GM12878 (cell line): ENCODE measurements around the gene NFATC2. TPM values are rescaled to one million over a fixed set of nuclear protein-coding genes. Genes with fewer than 3 reads are reported as not detected.

Experiments
- ATAC-seq: fragments of 200-7000 bp; cut with Tn5 transposase; 3 replicates; pipeline ENCODE4 v1.9.1; 2020; ENCODE audit warnings: mild to moderate bottlenecking, moderate library complexity
- BruUV-seq: library from RNA; stranded (reverse); fragments of 400-500 nt; replicated peaks from 2 replicates; lab custom pipeline; 2021; lab: Mats Ljungman, UMichigan
- CTCF ChIA-PET: fragments of 300-600 bp; sonication (Branson Sonifier 250); formaldehyde crosslinking; extraction: SDS; loops from one replicate; lab custom pipeline; 2021; ENCODE audit warnings: inconsistent platforms; lab: Yijun Ruan, JAX
- POLR2A ChIA-PET: fragments of 350-600 bp; formaldehyde crosslinking; extraction: SDS; loops from one replicate; lab custom pipeline; 2021; ENCODE audit warnings: inconsistent platforms; lab: Charles Lee
- RAD21 ChIA-PET: fragments of 300-600 bp; sonication (Branson Sonifier 250); formaldehyde crosslinking; loops from one replicate; lab custom pipeline; 2023; ENCODE audit warnings: antibody characterized with exemption; ENCODE audit not compliant: unreplicated experiment; lab: Charles Lee
- SMC1A ChIA-PET: fragments of 300-600 bp; sonication (Branson Sonifier 250); formaldehyde crosslinking; loops from one replicate; lab custom pipeline; 2023; ENCODE audit not compliant: unreplicated experiment, uncharacterized antibody; lab: Charles Lee
- DNase-seq: peaks from one replicate; pipeline ENCODE4 v3.0.0-alpha.2; 2011; ENCODE audit warnings: low read depth, low spot score
- FAIRE-seq: peaks from 3 replicates; lab custom pipeline; 2011; peaks lifted over from hg19 to GRCh38; lab: Jason Lieb, UNC
- H2AFZ ChIP-seq: 2 replicates; pipeline ENCODE4 v1.6.0; 2011; ENCODE audit warnings: low read depth, low read length, control low read depth; ENCODE audit not compliant: control insufficient read depth
- H3K27ac ChIP-seq: 2 replicates; pipeline ENCODE4 v1.5.1; 2011; ENCODE audit warnings: control low read depth; ENCODE audit not compliant: control insufficient read depth, insufficient read depth
- H3K27me3 ChIP-seq, 2 experiments: replicated peaks in 1 of 2; 2 replicates each; pipeline versions ENCODE4 v1.6.0 to v1.6.1; 2011; ENCODE audit warnings: low read length in 1 of 2; ENCODE audit not compliant: control insufficient read depth in 2 of 2, insufficient read depth in 2 of 2
- H3K36me3 ChIP-seq, 2 experiments: 2 replicates each; pipeline ENCODE4 v1.5.1; 2011; ENCODE audit warnings: low read length in 1 of 2; ENCODE audit not compliant: control insufficient read depth in 2 of 2, insufficient read depth in 2 of 2
- H3K4me1 ChIP-seq: 2 replicates; pipeline ENCODE4 v1.6.1; 2011; ENCODE audit warnings: mild to moderate bottlenecking, low read length, moderate library complexity, mixed read lengths; ENCODE audit not compliant: control insufficient read depth, insufficient read depth
- H3K4me2 ChIP-seq: 2 replicates; pipeline ENCODE4 v1.6.0; 2011; ENCODE audit warnings: control low read depth; ENCODE audit not compliant: control insufficient read depth, insufficient read depth
- H3K4me3 ChIP-seq: fragments of 200-600 bp; sonication (generic); 2 replicates; pipeline ENCODE4 v1.5.1; 2016
- H3K79me2 ChIP-seq: 2 replicates; pipeline ENCODE4 v1.6.0; 2011; ENCODE audit warnings: low read length; ENCODE audit not compliant: control insufficient read depth, insufficient read depth
- H3K9ac ChIP-seq: 2 replicates; pipeline ENCODE4 v1.8.0; 2011; ENCODE audit warnings: low read length, control low read depth, mixed read lengths; ENCODE audit not compliant: control insufficient read depth, insufficient read depth
- H3K9me3 ChIP-seq: replicated peaks from 3 replicates; pipeline ENCODE4 v1.5.1; 2011; ENCODE audit warnings: mild to moderate bottlenecking, low read length; ENCODE audit not compliant: control insufficient read depth, insufficient read depth
- H4K20me1 ChIP-seq: 2 replicates; pipeline ENCODE4 v1.6.0; 2011; ENCODE audit not compliant: control insufficient read depth, insufficient read depth
- EGR1 ChIP-seq, 2 experiments: IDR thresholded peaks; 1 replicate in 1 of 2; 2 replicates in 1 of 2; pipeline ENCODE4 v1.6.1; 2011 to 2012; ENCODE audit warnings: low read depth in 2 of 2, low read length in 2 of 2, borderline replicate concordance in 1 of 2, mild to moderate bottlenecking in 1 of 2, moderate library complexity in 1 of 2
- HDGF ChIP-seq: fragments of 450-650 bp; IDR thresholded peaks from 2 replicates; pipeline ENCODE4 v1.6.1; 2016; ENCODE audit warnings: antibody characterized with exemption
- MEF2B ChIP-seq: fragments of 450-650 bp; IDR thresholded peaks from 2 replicates; pipeline ENCODE4 v1.6.1; 2018; ENCODE audit warnings: mild to moderate bottlenecking, moderate library complexity; ENCODE audit not compliant: partially characterized antibody, poor library complexity, severe bottlenecking
- MXI1 ChIP-seq: fragments of 150-350 bp; IDR thresholded peaks from 2 replicates; pipeline ENCODE4 v1.6.1; 2011; ENCODE audit warnings: low read depth, mild to moderate bottlenecking, inconsistent platforms, low read length, improper control_type of control experiment
- NR2C2 ChIP-seq: IDR thresholded peaks from 2 replicates; pipeline ENCODE4 v1.6.1; 2011; ENCODE audit warnings: borderline replicate concordance, low read depth; ENCODE audit not compliant: control insufficient read depth, insufficient read length
- SMC3 ChIP-seq: IDR thresholded peaks from 2 replicates; pipeline ENCODE4 v1.6.1; 2011; ENCODE audit warnings: low read length, improper control_type of control experiment, borderline replicate concordance
- WGBS: methylation state at CpG from one replicate; pipeline ENCODE4 v1.1.6; 2016; ENCODE audit warnings: low lambda C conversion rate; ENCODE audit not compliant: insufficient replicate concordance, insufficient coverage; ENCODE audit errors: missing lambda C conversion rate; 5-methylcytosine and 5-hydroxymethylcytosine counted together
- in situ Hi-C: fragments of 300-500 bp; cut with MboI; formaldehyde crosslinking; loops from 9 replicates; pipeline ENCODE4 v1.14.3; 2018; ENCODE audit warnings: mixed read lengths
- intact Hi-C: fragments of 100-400 bp; cut with micrococcal nuclease; formaldehyde crosslinking; loops from one replicate; pipeline ENCODE4 v1.14.2; 2022; ENCODE audit not compliant: unreplicated experiment
- polyA plus RNA-seq, 11 experiments: library from polyadenylated mRNA; depleted of rRNA in 4 of 11; unstranded in 6 of 11; stranded (reverse) in 5 of 11; fragments of >200 nt; fragmentation: Nextera tagmentation in 4 of 11; fragmentation: Illumina TruSeq in 1 of 11; extraction: Ambion mirVana in 4 of 11; extraction: Trizol in 1 of 11; gene quantifications; 1 replicate in 1 of 11; 2 replicates in 10 of 11; pipeline versions ENCODE4 v1.2.1 to v1.2.3, GENCODE V29; 2011 to 2016; ENCODE audit warnings: inconsistent platforms in 2 of 11, missing spikeins in 2 of 11, low read depth in 1 of 11
- total RNA-seq, 4 experiments: library from RNA; depleted of rRNA in 3 of 4; stranded (reverse); fragments of >200 nt in 3 of 4; fragmentation: Illumina TruSeq in 1 of 4; extraction: Trizol in 1 of 4; gene quantifications; 2 replicates each; pipeline versions ENCODE4 v1.2.1 to v1.2.3, GENCODE V29; 2013 to 2021
- TF ChIP-seq, protein P1 (sequence below): fragments of 450-650 bp; IDR thresholded peaks from 2 replicates; pipeline ENCODE4 v1.6.1; 2017; ENCODE audit warnings: antibody characterized with exemption, mild to moderate bottlenecking, moderate library complexity
- TF ChIP-seq, protein P2 (sequence below): IDR thresholded peaks from 2 replicates; pipeline ENCODE4 v1.6.1; 2012; ENCODE audit warnings: low read depth, low read length, improper control_type of control experiment
- TF ChIP-seq, protein P3 (sequence below): IDR thresholded peaks from 2 replicates; pipeline ENCODE4 v1.6.1; 2012; ENCODE audit warnings: mild to moderate bottlenecking, low read depth, low read length
- TF ChIP-seq, protein P4 (sequence below): fragments of 450-650 bp; IDR thresholded peaks from 2 replicates; pipeline ENCODE4 v1.6.1; 2017; ENCODE audit warnings: mild to moderate bottlenecking, moderate library complexity

NFATC2 gene
- total and polyA plus RNA-seq, 10 of the 15 experiments (the other 5 are each of a cell fraction or from before 2014, with no cell fraction given) = 3.3 to 20.0 (median 7.3) TPM

DNA sequence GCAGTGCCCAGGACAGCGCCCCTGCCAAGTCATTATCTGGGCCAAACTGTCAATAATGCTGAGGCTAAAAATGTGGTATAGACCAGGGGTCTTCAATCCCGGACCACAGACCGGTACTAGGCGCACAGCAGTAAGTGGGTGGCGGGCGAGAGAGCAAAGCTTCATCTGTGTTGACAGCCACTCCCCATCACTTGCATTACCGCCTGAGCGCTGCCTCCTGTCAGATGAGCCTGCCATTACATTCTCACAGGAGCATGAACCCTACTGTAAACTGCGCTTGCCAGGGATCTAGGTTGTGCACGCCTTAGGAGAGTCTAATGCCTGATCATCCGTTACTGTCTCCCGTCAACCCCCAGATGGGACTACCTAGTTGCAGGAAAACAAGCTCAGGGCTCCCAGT lies 91.0 kb downstream of the NFATC2 start:
- TF ChIP-seq SMC3 (no peak), MXI1 (no peak), EGR1 (IDR thresholded peaks at IDR 0.05; ENCODE audit: borderline replicate concordance in 1 of 2, low read depth in 2 of 2, low read length in 2 of 2) (no peak), NR2C2 (no peak), HDGF (no peak), MEF2B (no peak)
- TF ChIP-seq, protein P1, sequence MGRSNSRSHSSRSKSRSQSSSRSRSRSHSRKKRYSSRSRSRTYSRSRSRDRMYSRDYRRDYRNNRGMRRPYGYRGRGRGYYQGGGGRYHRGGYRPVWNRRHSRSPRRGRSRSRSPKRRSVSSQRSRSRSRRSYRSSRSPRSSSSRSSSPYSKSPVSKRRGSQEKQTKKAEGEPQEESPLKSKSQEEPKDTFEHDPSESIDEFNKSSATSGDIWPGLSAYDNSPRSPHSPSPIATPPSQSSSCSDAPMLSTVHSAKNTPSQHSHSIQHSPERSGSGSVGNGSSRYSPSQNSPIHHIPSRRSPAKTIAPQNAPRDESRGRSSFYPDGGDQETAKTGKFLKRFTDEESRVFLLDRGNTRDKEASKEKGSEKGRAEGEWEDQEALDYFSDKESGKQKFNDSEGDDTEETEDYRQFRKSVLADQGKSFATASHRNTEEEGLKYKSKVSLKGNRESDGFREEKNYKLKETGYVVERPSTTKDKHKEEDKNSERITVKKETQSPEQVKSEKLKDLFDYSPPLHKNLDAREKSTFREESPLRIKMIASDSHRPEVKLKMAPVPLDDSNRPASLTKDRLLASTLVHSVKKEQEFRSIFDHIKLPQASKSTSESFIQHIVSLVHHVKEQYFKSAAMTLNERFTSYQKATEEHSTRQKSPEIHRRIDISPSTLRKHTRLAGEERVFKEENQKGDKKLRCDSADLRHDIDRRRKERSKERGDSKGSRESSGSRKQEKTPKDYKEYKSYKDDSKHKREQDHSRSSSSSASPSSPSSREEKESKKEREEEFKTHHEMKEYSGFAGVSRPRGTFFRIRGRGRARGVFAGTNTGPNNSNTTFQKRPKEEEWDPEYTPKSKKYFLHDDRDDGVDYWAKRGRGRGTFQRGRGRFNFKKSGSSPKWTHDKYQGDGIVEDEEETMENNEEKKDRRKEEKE = no peak
- TF ChIP-seq, protein P2, sequence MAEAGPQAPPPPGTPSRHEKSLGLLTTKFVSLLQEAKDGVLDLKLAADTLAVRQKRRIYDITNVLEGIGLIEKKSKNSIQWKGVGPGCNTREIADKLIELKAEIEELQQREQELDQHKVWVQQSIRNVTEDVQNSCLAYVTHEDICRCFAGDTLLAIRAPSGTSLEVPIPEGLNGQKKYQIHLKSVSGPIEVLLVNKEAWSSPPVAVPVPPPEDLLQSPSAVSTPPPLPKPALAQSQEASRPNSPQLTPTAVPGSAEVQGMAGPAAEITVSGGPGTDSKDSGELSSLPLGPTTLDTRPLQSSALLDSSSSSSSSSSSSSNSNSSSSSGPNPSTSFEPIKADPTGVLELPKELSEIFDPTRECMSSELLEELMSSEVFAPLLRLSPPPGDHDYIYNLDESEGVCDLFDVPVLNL = no peak
- TF ChIP-seq, protein P3, sequence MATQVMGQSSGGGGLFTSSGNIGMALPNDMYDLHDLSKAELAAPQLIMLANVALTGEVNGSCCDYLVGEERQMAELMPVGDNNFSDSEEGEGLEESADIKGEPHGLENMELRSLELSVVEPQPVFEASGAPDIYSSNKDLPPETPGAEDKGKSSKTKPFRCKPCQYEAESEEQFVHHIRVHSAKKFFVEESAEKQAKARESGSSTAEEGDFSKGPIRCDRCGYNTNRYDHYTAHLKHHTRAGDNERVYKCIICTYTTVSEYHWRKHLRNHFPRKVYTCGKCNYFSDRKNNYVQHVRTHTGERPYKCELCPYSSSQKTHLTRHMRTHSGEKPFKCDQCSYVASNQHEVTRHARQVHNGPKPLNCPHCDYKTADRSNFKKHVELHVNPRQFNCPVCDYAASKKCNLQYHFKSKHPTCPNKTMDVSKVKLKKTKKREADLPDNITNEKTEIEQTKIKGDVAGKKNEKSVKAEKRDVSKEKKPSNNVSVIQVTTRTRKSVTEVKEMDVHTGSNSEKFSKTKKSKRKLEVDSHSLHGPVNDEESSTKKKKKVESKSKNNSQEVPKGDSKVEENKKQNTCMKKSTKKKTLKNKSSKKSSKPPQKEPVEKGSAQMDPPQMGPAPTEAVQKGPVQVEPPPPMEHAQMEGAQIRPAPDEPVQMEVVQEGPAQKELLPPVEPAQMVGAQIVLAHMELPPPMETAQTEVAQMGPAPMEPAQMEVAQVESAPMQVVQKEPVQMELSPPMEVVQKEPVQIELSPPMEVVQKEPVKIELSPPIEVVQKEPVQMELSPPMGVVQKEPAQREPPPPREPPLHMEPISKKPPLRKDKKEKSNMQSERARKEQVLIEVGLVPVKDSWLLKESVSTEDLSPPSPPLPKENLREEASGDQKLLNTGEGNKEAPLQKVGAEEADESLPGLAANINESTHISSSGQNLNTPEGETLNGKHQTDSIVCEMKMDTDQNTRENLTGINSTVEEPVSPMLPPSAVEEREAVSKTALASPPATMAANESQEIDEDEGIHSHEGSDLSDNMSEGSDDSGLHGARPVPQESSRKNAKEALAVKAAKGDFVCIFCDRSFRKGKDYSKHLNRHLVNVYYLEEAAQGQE = no peak
- TF ChIP-seq, protein P4, sequence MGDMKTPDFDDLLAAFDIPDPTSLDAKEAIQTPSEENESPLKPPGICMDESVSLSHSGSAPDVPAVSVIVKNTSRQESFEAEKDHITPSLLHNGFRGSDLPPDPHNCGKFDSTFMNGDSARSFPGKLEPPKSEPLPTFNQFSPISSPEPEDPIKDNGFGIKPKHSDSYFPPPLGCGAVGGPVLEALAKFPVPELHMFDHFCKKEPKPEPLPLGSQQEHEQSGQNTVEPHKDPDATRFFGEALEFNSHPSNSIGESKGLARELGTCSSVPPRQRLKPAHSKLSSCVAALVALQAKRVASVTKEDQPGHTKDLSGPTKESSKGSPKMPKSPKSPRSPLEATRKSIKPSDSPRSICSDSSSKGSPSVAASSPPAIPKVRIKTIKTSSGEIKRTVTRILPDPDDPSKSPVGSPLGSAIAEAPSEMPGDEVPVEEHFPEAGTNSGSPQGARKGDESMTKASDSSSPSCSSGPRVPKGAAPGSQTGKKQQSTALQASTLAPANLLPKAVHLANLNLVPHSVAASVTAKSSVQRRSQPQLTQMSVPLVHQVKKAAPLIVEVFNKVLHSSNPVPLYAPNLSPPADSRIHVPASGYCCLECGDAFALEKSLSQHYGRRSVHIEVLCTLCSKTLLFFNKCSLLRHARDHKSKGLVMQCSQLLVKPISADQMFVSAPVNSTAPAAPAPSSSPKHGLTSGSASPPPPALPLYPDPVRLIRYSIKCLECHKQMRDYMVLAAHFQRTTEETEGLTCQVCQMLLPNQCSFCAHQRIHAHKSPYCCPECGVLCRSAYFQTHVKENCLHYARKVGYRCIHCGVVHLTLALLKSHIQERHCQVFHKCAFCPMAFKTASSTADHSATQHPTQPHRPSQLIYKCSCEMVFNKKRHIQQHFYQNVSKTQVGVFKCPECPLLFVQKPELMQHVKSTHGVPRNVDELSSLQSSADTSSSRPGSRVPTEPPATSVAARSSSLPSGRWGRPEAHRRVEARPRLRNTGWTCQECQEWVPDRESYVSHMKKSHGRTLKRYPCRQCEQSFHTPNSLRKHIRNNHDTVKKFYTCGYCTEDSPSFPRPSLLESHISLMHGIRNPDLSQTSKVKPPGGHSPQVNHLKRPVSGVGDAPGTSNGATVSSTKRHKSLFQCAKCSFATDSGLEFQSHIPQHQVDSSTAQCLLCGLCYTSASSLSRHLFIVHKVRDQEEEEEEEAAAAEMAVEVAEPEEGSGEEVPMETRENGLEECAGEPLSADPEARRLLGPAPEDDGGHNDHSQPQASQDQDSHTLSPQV = no peak
- ChIA-PET RAD21 (no interaction called here), POLR2A (no interaction called here), CTCF (no interaction called here), SMC1A (interaction anchor here (0.5 to 2.4 kb wide), 2 partner anchors 36 to 65 kb away, joined by 3 to 9 read pairs; no protein-coding TSS in a partner anchor)
- WGBS = 92% methylated on average over 12 of the region's 12 CpGs
- no peaks in the 10 kb centered on the region for H3K4me1 ChIP-seq
- no peaks in the 10 kb centered on the region for H3K79me2 ChIP-seq
- intact Hi-C loops = no loop called here
- BruUV-seq = no TSS peak
- H3K36me3 ChIP-seq = peaks cover 4% of the 10 kb centered on the region in 2 experiments; a peak in 3 of 4 replicates
- H3K4me2 ChIP-seq = no peak overlapping the region
- no peak for ATAC-seq
- no peak for FAIRE-seq
- no peak overlapping the region for H2AFZ ChIP-seq
- no peak overlapping the region for H3K9ac ChIP-seq
- H4K20me1 ChIP-seq = no peaks in the 10 kb centered on the region
- DNase-seq = no peak
- H3K27ac ChIP-seq = no peak overlapping the region
- in situ Hi-C loops = no loop called here
- no peaks in the 10 kb centered on the region for H3K27me3 ChIP-seq
- H3K9me3 ChIP-seq = peaks cover 4% of the 10 kb centered on the region; the same call in 2 of the 3 replicates
- H3K4me3 ChIP-seq = no peak overlapping the region
